DND-41 (cell line): ENCODE data around the gene AKAP13.

Source experiments
- ATAC-seq: fragments of 200-7000 bp; cut with Tn5 transposase; 3 replicates; pipeline ENCODE4 v1.9.1; 2021; ENCODE audit warnings: low read depth; ENCODE audit not compliant: insufficient read depth
- DNase-seq: peaks from one replicate; pipeline ENCODE4 v3.0.0-alpha.2; 2020
- H2AFZ ChIP-seq: 2 replicates; pipeline ENCODE4 v1.6.0; 2012; ENCODE audit warnings: low read depth, low read length
- H3K27ac ChIP-seq: 2 replicates; pipeline ENCODE4 v1.5.1; 2012; ENCODE audit warnings: low read length, inconsistent platforms
- H3K27me3 ChIP-seq: fragments of 200-600 bp; sonication (generic); 2 replicates; pipeline ENCODE4 v1.6.0; 2012; ENCODE audit warnings: low read length, mild to moderate bottlenecking, inconsistent platforms; ENCODE audit not compliant: insufficient read depth, poor library complexity
- H3K36me3 ChIP-seq: 2 replicates; pipeline ENCODE4 v1.5.1; 2012; ENCODE audit warnings: low read length, inconsistent platforms; ENCODE audit not compliant: insufficient read depth
- H3K4me1 ChIP-seq: 2 replicates; pipeline ENCODE4 v1.5.1; 2012; ENCODE audit warnings: mild to moderate bottlenecking, low read length; ENCODE audit not compliant: insufficient read depth
- H3K4me2 ChIP-seq: 2 replicates; pipeline ENCODE4 v1.6.0; 2012; ENCODE audit warnings: mild to moderate bottlenecking, moderate library complexity, low read length, inconsistent platforms; ENCODE audit not compliant: insufficient read depth
- H3K4me3 ChIP-seq, 2 experiments: fragments of 200-600 bp in 1 of 2; shearing (Covaris generic) in 1 of 2; 2 replicates each; pipeline ENCODE4 v1.5.1; 2012 to 2016; ENCODE audit warnings: inconsistent platforms in 2 of 2, low read length in 2 of 2, mild to moderate bottlenecking in 2 of 2, low read depth in 1 of 2, moderate library complexity in 1 of 2
- H3K79me2 ChIP-seq: 2 replicates; pipeline ENCODE4 v1.6.0; 2012; ENCODE audit warnings: low read length, inconsistent platforms; ENCODE audit not compliant: insufficient read depth
- H3K9ac ChIP-seq: 2 replicates; pipeline ENCODE4 v1.6.0; 2012; ENCODE audit warnings: low read depth, mild to moderate bottlenecking, inconsistent platforms, low read length, moderate library complexity
- H3K9me3 ChIP-seq: 2 replicates; pipeline ENCODE4 v1.5.1; 2012; ENCODE audit warnings: low read length, moderate library complexity, mild to moderate bottlenecking, inconsistent platforms; ENCODE audit not compliant: insufficient read depth, severe bottlenecking
- H4K20me1 ChIP-seq: 2 replicates; pipeline ENCODE4 v1.6.0; 2012; ENCODE audit warnings: low read length; ENCODE audit not compliant: insufficient read depth
- EZH2 ChIP-seq: IDR thresholded peaks from 3 replicates; pipeline ENCODE4 v1.6.1; 2012; ENCODE audit warnings: borderline replicate concordance, low read depth, mild to moderate bottlenecking, moderate library complexity, low read length, inconsistent platforms; ENCODE audit not compliant: severe bottlenecking
- TF ChIP-seq, protein P1 (sequence below): IDR thresholded peaks from 2 replicates; pipeline ENCODE4 v1.5.1; 2012; ENCODE audit warnings: borderline replicate concordance, low read length, moderate library complexity, mild to moderate bottlenecking; ENCODE audit not compliant: poor library complexity, severe bottlenecking; ENCODE audit errors: extremely low read depth

The AKAP13 gene

DNA sequence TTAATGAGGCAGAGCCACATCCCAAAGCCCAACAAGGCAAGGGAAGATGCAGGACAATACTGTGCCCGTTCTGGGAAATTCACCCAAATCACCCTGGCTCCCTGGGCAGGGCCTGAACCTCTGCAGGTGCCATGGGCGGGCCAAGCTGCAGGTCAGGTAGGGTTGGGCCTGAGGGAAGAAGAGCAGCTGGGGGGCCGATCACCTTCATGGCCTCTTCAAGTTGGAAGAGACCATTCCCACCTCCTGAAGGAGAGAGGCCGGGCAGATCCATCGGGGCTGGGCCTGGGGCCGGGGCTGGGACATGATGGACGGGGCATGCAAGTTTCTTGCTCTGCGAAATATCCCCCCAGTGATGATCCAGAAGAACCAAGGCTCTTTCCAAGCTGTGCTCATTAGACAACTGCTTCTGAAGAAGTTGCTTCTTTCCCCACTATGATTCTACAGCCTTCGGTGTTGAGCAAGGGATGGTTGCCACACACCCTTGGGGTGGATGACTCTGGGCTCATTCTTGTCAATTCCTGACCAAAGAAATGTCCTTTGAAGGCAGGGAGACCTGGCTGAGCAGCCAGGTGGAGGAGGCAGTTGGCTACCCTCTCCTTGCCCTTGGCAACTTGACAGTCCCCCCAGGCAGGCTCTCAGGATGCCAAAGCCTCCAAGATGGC, 376.1 kb downstream of the AKAP13 start:
- H3K27me3 ChIP-seq = no peaks in the 10 kb centered on the region
- H3K9me3 ChIP-seq = no peaks in the 10 kb centered on the region
- H3K79me2 ChIP-seq = no peaks in the 10 kb centered on the region
- H3K4me2 ChIP-seq = no peak overlapping the region
- TF ChIP-seq, protein P1, sequence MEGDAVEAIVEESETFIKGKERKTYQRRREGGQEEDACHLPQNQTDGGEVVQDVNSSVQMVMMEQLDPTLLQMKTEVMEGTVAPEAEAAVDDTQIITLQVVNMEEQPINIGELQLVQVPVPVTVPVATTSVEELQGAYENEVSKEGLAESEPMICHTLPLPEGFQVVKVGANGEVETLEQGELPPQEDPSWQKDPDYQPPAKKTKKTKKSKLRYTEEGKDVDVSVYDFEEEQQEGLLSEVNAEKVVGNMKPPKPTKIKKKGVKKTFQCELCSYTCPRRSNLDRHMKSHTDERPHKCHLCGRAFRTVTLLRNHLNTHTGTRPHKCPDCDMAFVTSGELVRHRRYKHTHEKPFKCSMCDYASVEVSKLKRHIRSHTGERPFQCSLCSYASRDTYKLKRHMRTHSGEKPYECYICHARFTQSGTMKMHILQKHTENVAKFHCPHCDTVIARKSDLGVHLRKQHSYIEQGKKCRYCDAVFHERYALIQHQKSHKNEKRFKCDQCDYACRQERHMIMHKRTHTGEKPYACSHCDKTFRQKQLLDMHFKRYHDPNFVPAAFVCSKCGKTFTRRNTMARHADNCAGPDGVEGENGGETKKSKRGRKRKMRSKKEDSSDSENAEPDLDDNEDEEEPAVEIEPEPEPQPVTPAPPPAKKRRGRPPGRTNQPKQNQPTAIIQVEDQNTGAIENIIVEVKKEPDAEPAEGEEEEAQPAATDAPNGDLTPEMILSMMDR = no peak
- no peak for TF ChIP-seq EZH2
- no peak overlapping the region for H3K9ac ChIP-seq
- H4K20me1 ChIP-seq = no peaks in the 10 kb centered on the region; the same call in 1 of the 2 replicates
- no peak overlapping the region for H2AFZ ChIP-seq
- no peak for DNase-seq
- no peak overlapping the region for H3K4me3 ChIP-seq
- H3K27ac ChIP-seq = no peak overlapping the region
- peaks cover 14% of the 10 kb centered on the region for H3K36me3 ChIP-seq
- no peaks in the 10 kb centered on the region for H3K4me1 ChIP-seq
- ATAC-seq = no peak

DNA sequence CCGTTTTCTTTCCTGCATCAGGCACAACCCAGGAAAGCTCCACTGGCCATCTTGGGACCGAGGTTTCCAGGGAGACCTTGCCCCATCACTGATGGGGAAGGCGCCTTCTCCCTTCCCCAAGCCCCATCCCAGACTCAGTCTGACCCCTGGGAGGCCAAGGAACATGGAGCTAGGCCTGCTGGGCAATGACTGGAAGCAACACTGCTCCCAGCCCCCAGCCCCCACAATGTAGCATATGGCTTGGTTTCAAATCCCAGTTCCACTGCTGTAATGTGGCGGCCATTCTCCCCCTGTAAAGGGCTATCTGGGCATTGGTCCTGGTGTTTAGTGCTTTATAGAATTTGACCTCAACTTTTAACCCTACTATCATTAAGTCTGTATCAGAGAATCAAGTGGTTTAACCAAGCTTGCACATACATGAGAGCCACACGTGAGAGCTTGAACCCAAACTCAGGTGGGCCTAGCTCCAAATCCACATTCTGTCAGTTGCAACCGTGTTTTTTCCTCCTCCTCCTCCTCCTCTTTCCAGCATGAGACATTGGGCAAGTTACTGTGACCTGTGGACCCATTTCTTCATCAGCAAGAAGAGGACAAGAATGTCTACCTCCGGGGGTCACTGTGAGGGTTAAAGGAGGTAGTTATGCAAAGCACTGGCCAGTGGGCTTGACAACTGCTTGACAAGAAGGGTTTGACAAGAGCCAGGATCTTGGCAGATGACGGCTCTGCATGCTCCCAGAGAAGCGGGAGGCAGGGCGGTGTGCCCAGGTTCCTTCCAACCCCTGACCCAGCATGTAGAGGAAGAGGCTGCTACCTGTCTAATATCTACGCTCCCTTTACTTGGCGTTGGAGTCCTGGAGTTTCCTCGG, 376.9 kb downstream of the AKAP13 start:
- H3K27ac ChIP-seq = no peak overlapping the region

DNA sequence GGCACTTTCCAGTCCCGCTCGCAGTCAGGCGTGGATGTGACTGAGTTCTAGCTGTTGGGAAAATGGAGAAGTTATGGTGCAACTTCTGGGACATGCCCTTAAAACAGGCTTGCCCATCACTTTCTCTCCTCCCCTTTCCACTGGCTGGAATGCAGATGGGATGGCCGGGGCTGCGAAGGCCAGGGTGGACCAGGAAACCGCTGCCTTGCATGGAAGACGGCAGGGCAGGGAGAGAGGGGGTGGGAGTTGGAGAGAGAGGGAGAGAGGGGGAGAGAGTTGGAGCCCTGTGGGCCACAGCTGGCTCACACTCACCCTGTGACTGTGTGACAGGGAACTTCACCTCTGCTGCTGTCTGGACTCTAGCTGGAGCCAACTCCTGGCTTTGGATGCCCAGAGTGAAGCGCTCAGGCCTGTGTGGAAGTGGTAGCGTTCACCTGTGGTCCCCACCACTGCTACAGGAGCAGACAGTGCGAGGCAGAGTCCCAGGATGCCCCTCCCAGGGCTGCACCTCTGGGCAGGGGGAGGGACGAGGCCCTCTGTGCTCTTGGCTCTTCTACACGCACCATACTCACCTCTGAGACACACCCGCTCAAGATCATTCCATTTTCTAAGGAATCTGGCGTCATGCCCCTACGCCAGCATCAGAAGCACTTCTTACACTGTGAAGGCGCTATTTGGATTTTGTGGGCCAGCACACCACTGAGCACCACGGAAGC, 377.7 kb downstream of the AKAP13 start:
- no peak overlapping the region for H3K4me2 ChIP-seq
- TF ChIP-seq, protein P1 = no peak
- TF ChIP-seq EZH2 = no peak
- no peaks in the 10 kb centered on the region for H3K4me1 ChIP-seq
- H3K27me3 ChIP-seq = no peaks in the 10 kb centered on the region
- H2AFZ ChIP-seq = no peak overlapping the region
- H3K27ac ChIP-seq = no peak overlapping the region
- no peaks in the 10 kb centered on the region for H3K79me2 ChIP-seq
- no peak overlapping the region for H3K9ac ChIP-seq
- H3K36me3 ChIP-seq = peaks cover 14% of the 10 kb centered on the region
- ATAC-seq = no peak
- H3K4me3 ChIP-seq = no peak overlapping the region
- H3K9me3 ChIP-seq = no peaks in the 10 kb centered on the region
- no peak for DNase-seq
- H4K20me1 ChIP-seq = no peaks in the 10 kb centered on the region; the same call in none of the 2 replicates

More for the DNA sequence above, 376.9 kb downstream of the AKAP13 start:
- TF ChIP-seq, protein P1 = no peak
- TF ChIP-seq EZH2 = no peak
- ATAC-seq = no peak
- Histone ChIP-seq H3K4me2 (no peak overlapping the region), H3K4me1 (no peaks in the 10 kb centered on the region), H2AFZ (no peak overlapping the region), H3K27me3 (no peaks in the 10 kb centered on the region), H3K9ac (no peak overlapping the region), H3K4me3 (no peak overlapping the region), H3K79me2 (no peaks in the 10 kb centered on the region), H3K36me3 (peaks cover 14% of the 10 kb centered on the region), H3K9me3 (no peaks in the 10 kb centered on the region), H4K20me1 (no peaks in the 10 kb centered on the region; the same call in 1 of the 2 replicates)
- DNase-seq = no peak
